SKM-1 treated with dmso at 0.1 percent for 144 hours (cell line): ENCODE data around the gene SCGB1C1.

Source experiments
- DNase-seq: peaks from one replicate; lab custom pipeline; 2025; ENCODE audit not compliant: unreplicated experiment; lab: John Stamatoyannopoulos, UW

Gene SCGB1C1

GRCh38 chr11:204587-205109 is 11.8 kb downstream of the SCGB1C1 start:
- no peak for DNase-seq

- DNase-seq: no peak
Measured at GRCh38 chr11:205221-206001, 12.5 kb downstream of the SCGB1C1 start.

- no peak for DNase-seq
Measured at GRCh38 chr11:206002-206384, 13.1 kb downstream of the SCGB1C1 start.

GRCh38 chr11:206526-207207 is 13.8 kb downstream of the SCGB1C1 start:
- DNase-seq: no peak

GRCh38 chr11:207208-207862 is 14.5 kb downstream of the SCGB1C1 start, which contains the start of the genes BET1L and RIC8A:
TSS of gene BET1L (minus strand) at chr11:207399. CDS start at chr11:207321, 78 bp downstream.
TSS of gene RIC8A (plus strand) at chr11:207708. CDS start at chr11:208855, 1,147 bp downstream.
- DNase-seq: peak; percentile 97

- DNase-seq: no peak
Measured at GRCh38 chr11:207863-208180, 14.9 kb downstream of the SCGB1C1 start.

GRCh38 chr11:208181-208916 is 15.5 kb downstream of the SCGB1C1 start:
- peak; percentile 53 for DNase-seq

GRCh38 chr11:208917-209260 is 16.0 kb downstream of the SCGB1C1 start:
- no peak for DNase-seq

GRCh38 chr11:209275-210121 is 16.6 kb downstream of the SCGB1C1 start:
- DNase-seq: no peak

GRCh38 chr11:210122-210802 is 17.4 kb downstream of the SCGB1C1 start:
- no peak for DNase-seq

- DNase-seq: no peak
Measured at GRCh38 chr11:210803-211180, 17.9 kb downstream of the SCGB1C1 start.

- no peak for DNase-seq
Measured at GRCh38 chr11:211295-211694, 18.4 kb downstream of the SCGB1C1 start.

- DNase-seq: no peak
Measured at GRCh38 chr11:211741-212140, 18.9 kb downstream of the SCGB1C1 start.

- no peak for DNase-seq
Measured at GRCh38 chr11:212150-213100, 19.5 kb downstream of the SCGB1C1 start.

- DNase-seq: no peak
Measured at GRCh38 chr11:213111-213510, 20.2 kb downstream of the SCGB1C1 start.

- no peak for DNase-seq
Measured at GRCh38 chr11:214083-214482, 21.2 kb downstream of the SCGB1C1 start.

GRCh38 chr11:215581-216037 is 22.7 kb downstream of the SCGB1C1 start:
- DNase-seq: no peak
